Raji (cell line): ENCODE measurements around the gene LRFN4.

Experiments used
- POLR2A ChIP-seq: IDR thresholded peaks from 2 replicates; pipeline ENCODE4 v1.6.1; 2011; ENCODE audit warnings: low read depth, low read length, control low read depth; ENCODE audit not compliant: insufficient read depth

LRFN4 gene

DNA sequence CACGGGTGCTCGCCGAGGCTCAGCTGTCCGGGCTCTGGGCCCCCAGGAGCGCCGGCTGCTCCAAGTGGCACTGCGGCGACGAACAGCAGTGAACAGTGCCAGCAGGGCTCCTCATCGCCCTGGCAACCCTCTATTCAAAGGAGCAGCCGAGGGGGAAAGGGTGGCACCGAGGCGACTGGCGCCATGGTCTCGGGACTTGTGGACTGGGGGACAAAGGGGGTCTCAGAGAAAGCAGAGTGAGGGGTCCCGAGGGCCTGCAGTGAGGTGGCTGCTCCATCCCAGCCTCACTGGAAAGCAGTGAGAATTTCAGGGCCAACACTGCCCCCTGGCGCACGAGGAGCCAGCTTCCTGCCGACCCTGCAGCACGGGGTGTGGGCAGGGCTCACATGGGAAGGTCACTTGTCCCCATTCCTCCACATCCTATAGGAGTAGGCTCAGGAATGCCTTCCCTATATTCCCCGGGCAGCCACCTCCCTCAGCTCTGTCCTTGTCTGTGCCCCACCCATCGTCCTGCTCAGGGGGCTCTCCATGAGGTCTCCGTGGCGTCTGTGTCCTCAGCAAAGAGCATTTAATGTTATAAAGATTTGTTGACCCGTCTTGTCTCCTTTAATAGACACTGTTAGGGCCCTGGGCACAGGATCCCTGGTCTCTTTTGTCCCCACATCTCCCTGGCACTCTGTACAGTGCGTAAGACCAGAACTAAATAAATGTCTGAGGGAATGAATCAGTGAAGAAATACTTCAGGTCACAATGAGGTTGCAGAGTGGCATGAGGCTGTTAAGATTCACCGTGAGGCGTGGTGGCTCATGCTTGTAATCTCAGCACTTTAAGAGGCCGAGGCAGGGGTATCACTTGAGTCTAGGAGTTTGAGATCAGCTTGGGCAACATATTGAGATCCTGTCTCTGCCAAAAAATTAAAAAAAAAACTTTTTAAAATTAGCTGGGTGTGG lies 26.4 kb downstream of the LRFN4 start:
- no peak for TF ChIP-seq POLR2A

DNA sequence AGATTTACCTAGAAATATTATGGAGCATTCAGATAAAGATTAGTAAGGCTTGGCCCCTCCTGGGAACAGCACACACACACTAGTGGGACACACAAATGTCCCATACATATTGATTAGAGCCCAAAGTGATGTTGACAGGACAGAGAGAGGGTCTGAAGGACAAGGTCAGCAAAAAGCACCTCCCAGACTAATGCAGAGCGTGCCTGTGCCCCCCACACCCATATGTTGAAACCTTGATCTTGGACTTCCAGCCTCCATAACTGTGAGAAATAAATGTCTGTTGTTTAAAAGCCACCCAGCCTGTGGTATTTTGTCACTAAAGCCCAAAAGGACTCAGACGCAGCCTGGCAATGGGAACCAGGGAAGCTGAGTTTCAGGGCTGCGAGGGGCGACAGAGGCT lies 27.6 kb downstream of the LRFN4 start:
- no peak for TF ChIP-seq POLR2A

DNA sequence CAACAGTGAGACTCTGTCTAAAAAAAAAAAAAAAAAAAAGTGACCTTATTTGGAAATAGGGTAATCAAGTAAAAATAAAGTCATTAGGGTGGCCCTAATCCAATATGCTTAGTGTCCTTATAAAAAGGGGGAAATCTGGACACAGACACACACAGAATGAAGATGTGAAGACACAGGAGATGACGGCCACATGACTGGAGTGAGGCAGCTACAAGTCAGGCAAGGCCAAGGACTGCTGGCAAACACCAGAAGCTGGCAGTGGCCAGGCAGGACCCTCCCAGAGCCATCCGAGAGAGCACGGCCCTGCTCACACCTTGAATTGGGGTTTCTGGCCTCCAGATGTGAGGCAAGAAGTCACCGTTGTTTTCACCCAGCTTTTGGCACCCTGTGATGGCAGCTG lies 28.6 kb downstream of the LRFN4 start:
- TF ChIP-seq POLR2A, result no peak

DNA sequence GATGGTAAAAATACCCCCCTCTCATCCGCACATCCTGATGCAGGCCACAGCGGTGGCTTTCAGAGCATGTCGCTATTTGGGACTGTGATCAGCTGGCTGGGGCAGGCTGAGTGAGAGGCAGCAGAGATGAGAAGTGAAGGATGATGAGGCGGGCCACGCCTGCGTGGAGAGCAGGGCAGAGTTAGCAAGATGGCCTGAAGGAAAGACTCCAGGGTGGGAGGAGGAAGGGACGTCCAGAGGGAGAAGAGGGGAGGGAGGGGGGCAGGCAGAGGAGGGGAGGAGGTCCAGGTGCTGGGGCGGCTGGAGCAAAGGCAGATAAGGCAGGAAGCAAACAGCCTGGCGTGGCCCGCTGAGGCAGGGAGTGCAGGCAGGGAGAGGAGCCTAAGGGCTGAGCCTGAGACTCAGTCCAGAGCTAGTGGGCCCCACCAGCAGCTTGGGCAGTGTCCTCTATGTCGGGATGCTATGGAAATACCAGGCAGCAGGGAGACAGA lies 29.1 kb downstream of the LRFN4 start:
- TF ChIP-seq POLR2A, result no peak

DNA sequence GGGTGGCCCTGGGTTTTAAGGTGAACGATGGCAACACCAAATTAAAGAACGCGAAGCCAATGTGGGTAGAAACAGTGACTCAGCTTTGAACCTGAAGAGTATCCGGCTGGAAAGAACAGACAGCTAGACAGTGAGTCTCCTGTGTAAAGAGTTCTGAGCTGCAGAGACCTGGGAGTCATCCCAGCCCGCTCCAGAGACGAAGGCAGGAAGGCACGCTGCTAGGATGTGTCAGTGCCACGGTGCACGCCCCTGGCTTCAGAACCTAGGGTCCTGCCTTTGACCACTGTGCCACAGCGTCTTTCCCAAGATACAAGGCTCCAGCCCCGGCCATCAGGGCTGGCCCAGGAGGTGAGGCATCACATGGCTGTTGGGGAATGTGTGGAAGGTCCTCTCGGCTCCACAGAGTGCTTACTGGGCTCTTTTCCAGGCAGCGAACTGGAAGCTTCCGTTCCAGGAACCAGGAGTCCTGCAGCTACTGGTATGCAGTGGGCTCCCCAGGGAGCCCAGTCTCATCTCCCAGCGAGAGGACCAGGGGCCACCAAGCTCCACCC lies 29.9 kb downstream of the LRFN4 start:
- no peak for TF ChIP-seq POLR2A

DNA sequence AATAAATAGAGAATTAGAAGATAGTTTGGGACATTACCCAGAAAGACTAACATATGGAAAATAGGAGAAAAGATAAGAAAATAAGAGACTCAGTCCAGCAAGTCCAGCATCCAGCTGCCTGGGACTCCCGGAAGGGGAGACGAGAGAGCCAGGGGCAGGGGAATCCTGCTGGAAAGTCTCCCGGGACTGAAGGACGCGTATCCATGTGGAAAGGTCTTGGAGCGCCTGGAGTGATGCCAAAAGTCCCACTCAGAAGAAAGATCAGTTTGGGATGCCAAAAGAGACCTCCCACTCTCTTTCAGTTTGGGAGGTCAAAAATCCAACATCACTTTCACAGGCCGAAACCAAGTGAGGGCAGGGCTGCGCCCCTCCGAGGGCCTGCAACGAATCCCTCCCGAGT lies 30.7 kb downstream of the LRFN4 start:
- no peak for TF ChIP-seq POLR2A

DNA sequence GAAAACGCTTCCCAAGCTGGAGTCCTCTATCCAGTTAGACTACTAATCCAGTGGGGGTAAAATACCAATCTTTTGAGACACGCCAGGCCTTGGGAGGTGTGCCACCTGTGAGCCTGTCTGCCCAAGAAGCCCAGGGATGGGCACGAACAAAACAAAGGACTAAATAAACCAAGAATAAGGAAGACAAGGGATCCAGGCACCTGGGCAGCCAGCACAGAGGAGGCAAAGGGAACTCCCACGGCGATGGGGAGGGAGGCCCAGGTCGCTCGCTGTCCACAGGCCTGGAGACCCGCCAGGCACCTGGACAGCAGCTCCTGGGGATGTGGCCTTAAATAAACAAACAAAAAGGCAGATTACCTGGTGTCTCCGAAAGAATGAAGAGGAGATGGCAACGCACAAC lies 31.4 kb downstream of the LRFN4 start:
- no peak for TF ChIP-seq POLR2A

DNA sequence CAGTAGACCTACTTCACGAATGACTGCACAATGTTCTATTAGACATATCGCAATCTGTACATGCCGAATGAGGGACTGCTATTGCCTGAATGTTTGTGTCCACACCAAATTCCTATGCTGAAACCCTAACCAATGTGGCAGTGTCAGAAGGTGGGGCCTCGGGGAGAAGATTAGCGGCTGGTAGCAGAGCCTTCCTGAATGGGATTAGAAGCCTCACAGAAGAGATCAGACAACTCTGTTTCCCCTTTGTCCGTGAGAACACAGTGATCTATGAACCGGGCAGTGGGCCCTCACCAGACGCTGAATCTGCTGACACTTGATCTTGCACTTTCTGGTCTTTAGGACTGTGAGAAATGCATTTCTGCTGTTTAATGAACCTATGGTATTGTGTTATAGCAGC lies 33.1 kb downstream of the LRFN4 start:
- no peak for TF ChIP-seq POLR2A

DNA sequence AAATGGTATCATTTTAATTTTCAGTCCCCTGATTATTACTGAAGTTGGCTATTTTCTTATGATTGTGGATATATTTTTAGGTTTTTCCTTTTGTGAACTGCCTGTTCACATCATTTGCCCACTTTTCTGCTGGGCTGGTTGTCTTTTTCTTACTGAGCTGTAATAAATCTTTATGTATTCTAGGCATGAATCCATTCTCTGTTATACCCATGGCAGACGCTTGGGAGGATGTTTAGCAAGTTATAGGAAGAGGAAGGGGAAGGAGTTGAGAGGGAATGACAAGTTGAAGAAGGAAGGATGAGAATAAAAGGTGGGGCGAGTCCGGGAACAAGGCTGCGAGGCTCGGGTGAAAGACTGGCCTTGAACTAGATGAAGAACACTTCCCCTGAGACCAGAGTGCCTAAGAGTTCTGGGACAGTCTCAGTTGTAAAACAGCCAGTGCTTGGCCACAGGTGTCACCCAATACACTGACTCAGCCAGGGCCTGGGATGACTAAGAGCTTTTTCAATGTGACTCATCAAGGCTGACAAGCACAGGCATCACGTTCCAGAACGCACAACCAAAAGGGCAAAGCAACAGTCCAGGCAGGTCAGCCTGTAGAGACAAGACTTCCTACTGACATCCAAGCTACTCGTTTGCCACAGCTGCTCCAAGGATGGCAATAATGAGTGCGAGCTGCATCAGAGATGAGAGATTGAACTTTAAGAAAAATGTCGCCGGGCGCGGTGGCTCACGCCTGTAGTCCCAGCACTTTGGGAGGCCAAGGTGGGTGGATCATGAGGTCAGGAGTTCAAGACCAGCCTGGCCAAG lies 35.2 kb downstream of the LRFN4 start:
- no peak for TF ChIP-seq POLR2A

DNA sequence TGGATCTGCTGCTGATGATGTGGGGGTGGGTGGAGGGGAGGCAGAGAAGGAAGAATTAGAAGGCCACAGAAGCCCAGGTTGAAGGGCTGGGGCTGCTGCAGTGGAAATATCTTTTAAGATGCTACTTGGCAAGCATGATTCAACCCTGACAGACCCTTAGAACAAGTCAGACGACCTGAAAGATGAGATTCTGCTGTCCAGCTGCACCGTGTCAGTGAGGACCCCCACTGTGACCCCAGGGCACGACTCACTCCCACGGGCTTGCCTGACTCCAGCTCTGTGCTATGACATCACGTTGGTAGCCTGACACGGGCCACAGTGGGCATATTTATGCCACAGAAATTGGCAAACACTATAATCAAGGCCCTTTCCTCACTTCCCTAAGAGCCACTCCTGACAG lies 36.0 kb downstream of the LRFN4 start:
- TF ChIP-seq POLR2A, result no peak

DNA sequence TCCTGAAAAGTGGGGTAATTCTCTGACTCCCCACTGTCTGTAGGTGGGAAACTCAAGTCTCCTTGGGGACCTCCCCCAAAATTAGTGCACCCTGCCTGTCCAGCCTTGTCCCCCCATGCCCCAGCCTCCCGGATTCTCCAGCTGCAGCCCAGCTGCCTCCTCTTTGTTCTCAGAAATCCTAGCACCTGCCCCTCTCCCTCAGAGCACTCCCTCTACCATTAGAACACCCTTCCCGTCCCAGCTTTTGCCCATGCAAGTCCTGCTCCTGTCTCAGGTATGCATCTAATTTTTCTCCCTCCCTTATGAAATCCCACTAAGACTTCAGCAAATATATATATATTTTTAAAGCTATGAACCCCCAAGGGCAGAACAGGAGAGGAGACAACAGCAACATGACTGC lies 37.3 kb downstream of the LRFN4 start:
- no peak for TF ChIP-seq POLR2A

DNA sequence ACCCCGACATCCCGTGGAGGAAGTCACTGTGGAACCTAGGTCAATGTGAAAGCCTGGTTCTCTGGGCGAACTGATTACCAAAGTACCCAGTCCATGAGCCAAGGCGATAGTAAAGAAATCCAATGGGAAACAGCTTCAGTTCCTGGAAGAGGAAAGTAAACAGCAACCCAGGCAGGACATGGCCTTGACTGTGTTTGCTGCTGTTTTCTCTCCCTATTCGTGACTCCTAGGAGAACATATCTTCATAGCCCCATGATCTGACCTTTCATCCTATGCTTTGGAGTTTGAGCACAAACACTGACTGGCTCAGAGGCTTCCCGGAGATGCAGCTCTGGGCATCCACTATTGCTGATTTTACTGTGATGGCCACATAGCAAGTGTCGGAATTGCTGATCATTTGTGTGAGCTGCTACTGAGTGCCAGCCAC lies 45.1 kb downstream of the LRFN4 start:
- TF ChIP-seq POLR2A, result no peak

DNA sequence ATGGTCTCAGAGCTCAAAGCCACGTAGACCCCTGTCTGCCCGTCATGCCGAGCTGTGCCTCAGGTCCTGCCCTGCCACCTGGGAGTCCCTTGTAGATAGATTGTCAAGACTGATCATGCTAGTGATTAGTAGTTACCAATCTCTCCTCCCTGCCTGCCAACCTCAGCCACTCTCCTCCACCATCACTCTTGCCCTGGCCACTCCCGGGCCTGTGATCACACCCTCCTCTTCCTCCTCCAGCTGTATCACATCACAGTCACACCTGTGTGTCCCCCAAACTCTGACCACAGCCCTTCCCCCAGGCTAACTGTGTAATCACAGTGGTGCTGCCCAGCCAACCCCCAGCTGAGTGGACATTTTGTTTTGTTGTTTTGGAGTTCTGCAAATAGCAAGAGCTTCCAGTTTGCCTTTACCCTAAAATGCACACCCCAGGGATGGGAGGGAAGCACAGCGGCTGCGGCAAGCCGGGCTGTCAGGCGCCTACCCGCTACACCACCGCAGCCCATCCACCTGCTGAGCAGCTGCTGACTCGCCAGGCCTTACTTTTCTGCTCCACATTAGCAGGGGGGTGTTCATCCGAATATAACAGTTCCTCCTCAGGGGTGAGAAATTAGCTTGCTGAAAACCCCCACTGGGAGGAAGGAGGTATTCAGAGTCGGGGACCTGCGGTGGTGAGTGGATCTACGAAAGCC lies 45.8 kb downstream of the LRFN4 start:
- no peak for TF ChIP-seq POLR2A

DNA sequence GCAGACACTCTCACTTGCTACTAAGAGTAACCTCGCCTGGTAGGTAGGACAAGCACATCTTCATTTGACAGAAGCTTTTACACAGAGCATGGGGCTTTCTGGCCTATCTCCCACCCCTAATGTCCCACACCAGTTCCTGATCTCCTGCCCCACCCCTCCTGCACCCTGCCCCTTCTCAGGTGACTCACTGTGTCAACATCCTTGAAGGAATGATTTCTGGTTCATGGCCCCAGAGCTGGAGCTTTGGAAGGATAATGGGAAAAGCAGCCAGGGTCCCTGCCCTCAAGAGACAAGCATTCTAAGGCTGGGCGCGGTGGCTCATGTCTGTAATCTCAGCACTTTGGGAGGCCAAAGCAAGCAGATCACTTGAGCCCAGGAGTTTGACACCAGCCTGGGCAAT lies 47.2 kb downstream of the LRFN4 start:
- no peak for TF ChIP-seq POLR2A

DNA sequence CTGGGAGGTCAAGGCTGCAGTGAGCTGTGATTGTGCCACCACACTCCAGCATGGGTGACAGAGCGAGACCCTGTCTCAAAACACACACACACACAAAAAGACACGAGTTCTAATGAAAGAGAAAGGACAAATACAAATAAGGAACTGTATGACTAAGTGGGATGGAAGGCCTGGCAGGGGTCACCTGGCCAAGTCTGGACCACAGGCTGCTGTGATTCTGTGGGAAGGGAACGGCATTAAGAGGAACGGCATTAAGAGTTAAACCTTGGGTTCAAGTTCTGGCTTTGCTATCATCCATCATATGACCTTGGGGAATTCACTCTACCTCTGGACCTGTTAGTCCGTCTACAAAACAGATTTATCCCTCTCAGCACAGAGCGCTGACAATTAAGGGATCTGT lies 47.7 kb downstream of the LRFN4 start:
- TF ChIP-seq POLR2A, result no peak
